Ammon's horn (tissue), 1 donor: ENCODE measurements around the gene ABR.
"Not testable (repeated sequence)": the region's sequence is repeated elsewhere in the genome, so short reads cannot be mapped to it uniquely, and the experiment has no call there.

Experiments used
- DNase-seq: peaks from one replicate; pipeline ENCODE4 v3.0.0-alpha.2; 2016; ENCODE audit warnings: low spot score

ABR gene

DNA sequence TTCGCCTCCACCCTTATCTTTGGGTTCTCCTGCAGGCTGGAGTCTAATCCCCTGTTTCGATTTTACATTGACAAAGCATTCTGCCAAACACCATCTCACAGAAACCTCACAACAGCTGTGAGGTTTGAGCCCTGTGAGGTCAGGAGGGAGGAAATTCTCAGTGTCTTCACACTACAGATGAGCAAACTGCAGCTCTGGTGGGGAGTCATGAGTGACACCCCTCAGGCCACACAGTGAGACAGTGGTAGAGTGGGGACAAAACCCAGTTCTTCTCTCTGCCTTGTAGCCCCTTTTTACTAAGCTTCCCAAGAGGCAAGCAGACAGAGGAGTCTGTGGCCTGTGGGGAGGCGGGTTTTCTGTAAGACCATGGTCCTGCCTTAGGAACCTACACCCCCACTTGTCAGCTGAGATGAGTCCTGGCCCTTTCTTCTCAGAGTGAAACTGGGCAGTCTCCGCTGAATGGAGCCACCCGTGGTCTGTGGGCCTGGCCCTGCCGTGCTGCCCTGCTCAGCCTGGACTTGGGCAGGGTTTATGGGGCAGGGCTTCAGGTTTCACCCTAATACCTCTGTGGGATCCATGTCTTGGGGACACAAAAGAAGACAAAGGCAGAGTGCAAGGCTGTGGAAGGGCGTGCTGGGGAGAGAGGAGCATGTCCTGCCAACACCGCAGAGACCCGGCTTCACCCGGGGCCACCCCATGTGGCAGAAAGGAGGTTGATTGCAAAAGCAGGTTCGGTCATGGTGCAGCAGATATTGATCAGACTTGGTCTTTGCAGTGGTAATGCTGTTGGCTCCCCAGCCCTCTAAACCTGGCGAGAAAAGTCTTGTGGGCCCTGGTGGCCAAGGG, 59.0 kb downstream of the ABR start:
- DNase-seq: no peak

DNA sequence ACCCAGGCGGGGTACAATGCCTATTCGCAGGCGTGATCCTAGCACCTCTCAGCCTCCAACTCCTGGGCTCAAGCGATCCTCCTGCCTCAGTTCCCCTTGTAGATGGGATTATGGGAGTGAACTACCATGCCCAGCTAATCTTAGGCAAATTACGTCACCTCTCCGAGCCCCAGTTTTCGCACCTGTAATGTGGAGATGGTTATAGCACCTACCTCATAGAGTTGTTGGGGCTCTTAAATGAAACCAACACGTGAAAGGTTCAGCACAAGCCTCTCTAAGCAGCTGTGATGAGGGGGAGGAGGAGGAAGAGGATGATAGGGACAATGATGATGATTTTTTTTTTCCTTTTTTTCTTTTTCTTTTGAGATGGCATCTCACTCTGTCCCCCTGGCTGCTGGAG, 59.9 kb downstream of the ABR start:
- DNase-seq: no peak

DNA sequence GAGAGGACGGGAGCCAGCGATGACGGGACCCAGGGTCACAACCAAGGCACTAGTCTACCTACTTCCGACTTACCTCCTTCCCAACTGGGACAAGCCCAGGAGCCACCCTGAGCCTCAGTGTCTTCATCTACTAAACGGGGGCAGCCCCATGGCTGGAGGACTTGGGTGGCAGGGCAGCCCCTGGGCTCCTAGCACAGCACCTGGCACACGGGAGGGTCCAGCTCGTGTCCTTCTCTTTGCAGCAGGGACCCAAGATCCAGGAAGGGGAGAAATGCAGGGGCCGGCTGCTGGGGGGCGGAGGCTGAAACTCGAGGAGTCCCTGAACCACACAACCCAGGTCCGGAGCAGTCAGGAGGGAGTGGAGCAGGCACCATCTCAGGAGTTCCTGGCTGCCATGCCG, 63.2 kb downstream of the ABR start:
- DNase-seq: no peak

DNA sequence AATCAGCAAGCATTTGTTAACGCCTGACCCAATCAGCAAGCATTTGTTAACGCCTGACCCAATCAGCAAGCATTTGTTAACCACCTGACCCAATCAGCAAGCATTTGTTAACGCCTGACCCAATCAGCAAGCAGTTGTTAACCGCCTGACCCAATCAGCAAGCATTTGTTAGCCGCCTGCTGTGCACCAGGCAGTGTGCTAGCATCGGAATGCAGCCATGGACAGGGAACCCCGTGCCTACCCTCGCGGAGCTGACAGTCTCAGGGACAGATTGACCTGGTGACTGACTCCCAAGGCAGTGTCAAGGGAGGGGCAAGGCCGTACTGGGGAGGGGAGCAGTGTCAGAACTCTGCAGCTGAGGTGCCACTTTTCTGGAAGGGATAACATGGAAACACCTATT, 66.9 kb downstream of the ABR start:
- DNase-seq: no peak

DNA sequence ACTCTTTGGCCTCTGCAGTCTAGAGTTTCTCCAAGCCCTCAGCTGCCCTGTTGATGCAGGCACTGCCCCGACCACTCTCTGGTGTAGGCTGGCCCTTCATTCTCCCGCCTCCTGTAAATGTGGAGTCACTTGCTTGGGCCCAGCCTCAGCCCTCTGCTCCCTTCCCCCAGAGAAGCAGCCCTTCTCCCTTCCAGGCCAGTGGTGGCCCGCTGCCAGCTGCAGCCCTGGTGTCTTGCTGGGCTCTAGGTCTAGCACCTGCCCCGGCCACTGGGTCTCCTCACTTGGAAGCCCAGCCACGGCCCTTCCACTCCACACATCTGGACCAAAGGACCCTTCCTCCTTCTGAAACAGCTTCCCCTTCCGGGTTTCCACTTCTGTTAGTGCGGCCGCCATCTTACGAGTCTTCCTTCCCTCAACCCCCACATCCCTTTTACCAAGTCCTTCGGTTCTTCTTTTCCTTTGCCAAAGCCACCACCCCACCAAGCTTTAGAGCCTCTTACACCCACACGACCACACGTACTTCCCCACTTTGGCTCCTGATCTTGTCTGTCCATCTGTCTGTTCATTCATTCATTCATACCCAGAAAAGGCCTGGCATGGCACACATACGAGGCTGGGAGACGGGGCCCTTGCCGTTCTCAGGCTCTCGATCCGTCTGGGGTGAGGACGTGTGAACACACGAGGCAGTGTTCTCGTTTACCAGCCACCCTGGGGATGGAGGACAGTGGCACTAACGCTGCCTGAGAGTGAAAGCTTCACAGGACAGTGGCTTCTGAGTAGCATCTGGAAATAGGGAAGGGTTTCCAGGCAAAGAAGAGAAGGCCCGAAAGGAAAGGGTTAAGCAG, 68.0 kb downstream of the ABR start:
- no peak for DNase-seq

DNA sequence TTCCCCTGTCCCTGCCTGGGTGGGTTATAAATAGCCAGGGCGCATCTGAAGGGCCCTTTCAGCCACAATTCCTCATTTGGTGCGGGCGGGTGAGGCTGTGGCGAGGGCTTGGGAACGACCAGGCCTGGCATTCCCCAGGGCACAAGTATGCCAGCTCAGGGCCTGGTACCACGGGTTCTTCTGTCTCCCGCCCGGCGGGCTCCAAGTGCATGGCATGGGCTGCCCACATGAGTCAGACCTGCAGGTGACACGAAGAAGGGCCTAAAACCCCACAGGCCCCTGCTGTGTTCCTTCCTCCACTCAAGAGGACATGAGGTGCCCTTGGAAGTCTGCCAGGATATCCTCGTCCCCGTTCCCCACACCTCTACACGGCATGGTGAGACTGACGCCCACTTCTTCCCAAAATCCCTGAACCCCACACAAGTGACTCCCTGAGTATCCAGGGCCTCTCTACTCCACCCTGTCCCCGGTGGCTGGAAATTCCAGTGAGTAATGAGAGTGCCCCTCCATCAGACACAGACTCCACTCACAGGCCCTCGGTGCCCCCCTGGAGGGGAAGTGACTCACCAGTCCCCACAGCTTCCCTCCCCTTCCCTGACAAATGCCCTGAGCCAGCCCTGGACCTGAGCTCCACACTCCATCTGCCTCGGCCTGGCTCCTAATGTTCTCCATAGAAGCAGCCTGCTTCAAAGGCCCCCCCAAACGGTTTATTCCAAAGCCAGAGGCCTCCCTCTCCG, 68.8 kb downstream of the ABR start:
- DNase-seq: no peak

DNA sequence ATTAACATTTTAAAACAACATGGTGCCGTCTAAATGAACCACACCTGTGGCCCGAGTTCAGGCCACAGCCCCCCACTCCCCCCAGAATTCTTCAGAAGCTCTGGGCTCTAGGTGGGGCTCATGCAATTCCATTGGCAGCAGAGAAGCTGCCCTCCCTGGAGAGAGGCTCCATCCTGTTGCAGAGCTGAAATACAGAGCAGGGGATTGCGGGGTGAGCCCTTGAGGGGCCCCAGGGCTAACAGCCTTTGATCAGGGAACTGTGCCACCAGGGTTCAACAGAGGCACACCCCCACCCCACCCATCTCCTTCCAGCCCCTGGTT, 69.3 kb downstream of the ABR start:
- DNase-seq: no peak

DNA sequence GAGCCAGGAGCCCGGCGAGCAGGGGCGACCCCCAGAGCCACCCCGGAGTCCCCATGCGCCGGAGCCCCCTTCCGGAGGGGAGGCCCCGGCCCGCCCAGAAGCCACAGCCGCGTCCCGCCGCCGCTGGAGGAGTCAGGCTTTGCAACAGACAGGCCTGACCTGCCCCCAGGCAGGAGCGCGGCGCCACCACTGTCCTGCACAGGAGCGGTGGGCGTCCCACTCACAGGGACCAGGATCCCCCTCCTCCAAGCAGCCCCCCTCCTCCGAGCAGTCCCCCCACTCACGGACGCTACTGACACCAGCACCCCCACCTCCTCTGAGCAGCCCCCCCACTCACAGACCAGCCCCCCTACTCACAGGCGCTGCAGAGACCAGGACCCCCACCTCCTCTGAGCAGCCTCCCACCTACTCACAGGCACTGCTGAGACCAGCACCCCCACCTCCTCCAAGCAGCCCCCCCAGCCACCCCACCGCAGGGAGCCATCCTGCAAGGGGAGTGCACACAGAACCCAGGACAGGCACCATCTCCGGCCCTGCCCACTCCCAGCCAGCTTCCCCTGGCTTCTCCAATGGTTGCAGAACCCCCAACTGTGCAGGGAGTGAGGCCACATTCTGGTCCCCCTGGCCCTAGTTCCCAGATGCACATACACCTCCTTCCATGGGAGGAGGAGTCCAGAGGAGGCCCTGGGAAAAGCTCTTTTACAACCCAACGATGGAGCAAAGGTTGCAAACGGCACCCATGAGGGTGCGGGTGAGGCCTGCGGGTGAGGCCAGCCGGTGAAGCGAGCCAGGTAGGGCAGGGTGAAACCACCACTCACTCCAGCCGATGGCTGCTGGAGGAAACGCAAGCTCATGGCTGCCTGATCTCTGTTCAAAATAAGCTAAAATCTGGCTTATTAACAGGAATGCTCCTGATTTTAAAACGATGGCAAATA, 69.9 kb downstream of the ABR start:
- DNase-seq: no peak

DNA sequence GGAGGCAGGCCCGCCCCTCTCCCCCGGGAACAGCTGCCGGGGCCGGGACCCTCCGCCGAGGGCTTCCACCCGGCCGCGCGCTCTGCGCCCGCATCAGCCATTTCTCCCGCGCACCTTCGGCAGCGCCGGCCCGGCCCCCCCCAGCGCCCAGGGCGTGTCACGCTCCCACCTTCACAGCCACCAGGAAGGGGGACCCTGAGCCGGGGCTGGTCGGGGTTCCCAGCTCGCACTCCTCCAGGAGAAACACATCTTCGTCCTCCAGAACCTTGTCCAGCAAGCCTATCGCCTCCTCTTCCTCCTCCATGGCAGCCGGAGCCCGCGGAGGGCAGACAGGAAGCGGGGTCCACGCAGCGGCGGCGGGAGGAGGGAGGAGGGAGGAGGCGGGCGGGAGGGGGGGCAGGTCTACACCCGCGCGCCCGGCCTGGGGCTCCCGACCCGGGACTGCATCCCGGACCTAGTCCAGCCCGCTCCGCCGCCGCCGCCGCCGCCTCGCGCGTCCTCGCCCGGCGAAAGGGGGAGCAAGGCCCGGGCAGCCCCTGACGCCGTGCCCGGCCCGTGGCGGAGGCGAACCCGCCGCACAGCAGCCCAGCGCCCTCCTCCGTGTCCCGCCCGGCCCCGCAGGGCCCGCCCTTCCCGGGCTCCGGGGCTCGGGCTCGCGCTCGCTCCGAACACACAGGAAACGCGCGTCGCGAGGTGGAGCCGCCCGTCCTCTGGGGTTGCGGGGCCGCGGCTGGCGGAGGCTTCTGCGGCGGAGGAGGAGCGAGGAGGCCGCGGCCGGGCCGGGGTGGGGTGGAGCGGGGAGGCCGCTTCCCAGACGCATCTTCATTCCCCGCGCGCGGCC, 70.8 kb downstream of the ABR start:
- no peak for DNase-seq

DNA sequence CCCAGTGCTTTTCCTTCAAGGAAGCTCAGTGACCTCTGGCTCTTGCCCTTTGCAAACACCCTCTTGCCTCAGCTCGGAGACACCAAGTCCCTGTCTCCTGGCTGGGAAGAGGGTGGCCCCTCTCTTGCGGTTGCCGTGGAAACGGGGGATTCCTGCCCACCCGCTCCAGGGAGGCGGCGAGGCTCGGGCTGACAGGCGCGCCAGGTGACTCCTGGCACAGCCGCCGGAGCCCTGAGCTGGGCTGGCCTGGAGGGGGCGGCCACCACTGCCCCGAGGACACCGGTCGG, 71.4 kb downstream of the ABR start:
- DNase-seq: no peak

DNA sequence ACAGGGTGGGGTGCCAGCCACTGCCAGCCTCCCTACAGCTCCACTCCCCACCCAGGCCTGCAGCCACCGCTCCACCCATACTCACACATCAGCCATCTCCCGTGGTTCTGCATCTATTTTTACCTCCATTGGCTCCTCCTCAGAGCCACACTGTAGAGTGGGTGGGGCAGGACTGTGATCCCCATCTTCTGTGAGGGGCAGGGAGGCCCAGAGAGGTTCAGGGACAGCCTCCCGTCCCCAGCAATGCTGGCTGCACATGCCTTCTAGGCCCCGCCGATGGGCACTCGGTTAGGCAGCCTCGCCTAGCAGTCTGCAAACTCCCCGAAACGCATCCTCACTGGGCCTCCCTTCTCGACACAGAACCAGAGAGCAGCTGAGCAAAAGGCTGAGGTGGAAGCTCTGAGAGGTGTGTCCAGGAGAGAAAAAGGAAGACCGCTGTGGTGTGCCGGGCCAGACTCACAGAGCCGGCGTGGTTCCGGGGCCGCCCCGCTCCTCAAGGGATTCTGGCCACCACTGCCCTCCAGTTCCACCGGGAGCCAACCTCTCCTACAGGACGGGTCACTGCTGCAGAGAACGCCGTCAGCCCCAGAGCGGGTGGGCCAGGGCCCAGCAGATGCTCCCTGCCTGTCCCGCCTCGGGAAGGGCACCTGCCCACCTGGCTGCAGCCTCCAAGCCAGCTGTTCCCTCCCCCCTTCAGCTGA, 71.9 kb downstream of the ABR start:
- DNase-seq: no peak

DNA sequence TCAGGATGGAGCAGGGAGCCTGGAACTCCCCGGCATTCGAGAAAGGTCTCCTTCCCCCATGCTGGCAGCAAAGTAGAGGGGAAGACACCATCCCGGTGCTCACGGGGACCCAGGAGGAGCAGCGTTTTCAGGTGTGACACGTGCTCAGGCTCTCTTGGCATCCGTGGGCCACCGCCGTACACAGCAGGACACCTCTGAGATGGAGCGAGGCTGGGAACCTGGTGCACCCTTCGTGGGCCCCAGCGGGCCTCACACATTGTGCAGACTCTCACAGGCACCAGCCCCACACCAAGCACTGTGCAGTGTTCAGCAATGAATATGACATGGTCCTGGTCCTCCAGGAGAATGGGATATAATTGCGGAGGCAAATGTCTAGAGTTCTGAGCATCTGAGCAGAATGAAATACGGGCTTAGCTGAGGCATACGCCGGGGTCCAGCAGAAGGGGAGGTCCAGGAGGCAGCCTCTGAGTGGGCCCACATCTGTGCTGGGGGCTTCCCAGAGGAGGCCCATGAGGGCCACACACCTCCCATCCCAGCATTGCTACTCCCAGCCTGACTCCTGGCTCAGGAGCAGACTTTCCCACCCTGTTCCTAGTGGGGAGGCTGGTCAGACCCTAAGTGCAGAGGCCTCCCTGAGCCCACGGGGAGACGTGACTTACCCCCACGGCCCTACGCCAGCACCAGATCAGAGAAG, 72.6 kb downstream of the ABR start:
- DNase-seq: no peak

DNA sequence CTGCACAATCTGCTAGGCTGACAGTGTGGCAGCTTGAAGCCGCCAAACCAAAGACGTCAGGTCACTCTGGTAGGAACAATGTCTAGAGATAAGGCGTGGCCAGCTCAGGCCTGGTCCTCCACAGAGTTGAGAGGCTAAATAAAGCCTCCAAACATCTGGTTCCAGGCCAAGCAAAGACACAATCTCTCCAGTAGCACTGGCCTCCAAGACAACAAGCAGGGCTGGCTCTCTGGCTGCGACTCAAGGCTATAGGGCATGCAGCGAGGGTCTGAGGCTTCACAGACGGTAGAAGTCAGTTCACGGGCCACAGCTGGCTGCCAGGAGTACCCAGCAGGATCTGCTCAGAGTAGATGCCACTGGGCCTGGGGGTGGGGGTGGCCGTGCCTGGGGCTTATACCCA, 75.6 kb downstream of the ABR start:
- DNase-seq: no peak

DNA sequence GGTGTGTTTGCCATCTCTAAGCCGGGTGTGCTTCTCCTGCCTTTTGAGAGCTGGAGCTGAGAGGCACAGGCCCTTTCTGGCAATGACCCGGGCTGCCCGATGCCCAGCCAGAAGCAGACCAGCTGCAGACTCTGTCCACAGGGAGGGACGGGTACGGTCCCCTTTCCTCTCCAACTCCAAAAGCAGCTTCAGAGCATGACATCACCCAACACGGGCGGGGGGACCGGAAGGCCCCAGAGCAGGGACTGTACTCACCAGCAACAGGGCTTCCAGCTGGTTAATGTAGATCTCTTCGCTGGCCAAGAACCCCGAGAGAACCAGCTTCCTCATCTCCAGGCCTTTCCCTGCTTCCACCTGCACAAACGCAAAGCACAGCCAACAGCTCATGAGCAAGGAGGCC, 79.4 kb downstream of the ABR start:
- no peak for DNase-seq

DNA sequence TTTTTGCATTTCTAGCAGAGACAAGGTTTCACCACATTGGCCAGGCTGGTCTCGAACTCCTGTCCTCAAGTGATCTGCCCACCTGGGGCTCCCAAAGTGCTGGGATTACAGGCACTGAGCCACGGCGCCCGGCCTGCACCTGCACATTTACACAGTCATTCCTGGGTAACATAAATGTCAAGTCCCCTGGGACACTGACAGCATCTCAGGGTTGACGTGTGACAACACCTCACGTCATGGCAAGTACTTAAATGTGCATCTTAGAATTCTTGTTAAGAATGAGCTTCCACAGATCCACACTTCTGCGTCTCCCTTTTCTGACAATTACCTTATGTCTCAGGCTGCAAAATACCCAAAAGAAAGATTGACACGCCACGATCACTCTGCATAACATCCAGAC, 80.5 kb downstream of the ABR start:
- DNase-seq: no peak

DNA sequence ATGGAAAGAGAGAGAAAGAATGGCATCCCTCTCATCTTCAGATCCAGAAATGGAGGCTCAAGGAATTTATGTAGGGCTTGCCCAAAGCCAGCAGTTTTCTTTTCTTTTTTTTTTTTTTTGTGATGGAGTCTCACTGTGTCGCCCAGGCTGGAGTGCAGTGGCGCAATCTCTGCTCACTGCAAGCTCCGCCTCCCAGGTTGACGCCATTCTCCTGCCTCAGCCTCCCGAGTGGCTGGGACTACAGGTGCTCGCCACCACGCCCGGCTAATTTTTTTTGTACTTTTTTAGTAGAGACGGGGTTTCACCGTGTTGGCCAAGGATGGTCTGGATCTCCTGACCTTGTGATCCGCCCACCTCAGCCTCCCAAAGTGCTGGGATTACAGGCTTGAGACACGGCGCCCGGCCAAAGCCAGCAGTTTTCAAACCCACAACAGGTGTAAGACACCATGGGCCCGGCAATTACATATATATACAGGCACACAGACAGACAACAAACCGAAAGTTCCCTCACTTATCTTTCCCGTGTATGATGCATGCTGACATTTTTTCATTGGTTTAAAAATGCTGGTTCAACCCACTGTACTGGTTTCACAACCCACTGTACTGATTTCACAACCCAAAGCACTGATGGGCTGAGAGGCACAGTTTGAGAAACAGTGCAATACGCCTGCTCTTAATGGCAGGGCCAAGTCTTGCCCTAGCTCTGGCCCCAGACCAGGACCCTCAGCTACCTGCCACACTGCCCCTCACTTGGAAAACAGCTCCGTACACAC, 81.6 kb downstream of the ABR start:
- not testable (repeated sequence) for DNase-seq

DNA sequence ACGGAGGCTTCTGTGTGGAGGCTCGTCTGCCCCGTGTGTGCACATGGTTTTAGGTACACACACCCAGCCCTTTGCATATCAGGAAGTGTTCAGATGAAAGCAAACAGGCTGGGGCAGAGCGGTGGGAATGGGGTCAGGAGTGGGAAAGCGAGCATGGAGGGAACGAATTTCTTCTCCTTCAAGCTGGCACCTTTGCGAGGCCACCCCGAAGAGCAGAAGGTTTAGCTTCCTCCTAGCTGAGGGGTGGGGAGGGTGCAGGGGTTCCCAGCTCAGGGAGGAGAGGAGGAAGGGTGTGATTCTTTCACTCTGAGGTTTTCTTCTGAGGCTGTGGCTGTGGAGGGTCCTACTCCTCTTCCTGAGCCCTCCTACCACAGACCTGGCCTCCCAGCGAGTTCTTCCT, 83.6 kb downstream of the ABR start:
- no peak for DNase-seq

DNA sequence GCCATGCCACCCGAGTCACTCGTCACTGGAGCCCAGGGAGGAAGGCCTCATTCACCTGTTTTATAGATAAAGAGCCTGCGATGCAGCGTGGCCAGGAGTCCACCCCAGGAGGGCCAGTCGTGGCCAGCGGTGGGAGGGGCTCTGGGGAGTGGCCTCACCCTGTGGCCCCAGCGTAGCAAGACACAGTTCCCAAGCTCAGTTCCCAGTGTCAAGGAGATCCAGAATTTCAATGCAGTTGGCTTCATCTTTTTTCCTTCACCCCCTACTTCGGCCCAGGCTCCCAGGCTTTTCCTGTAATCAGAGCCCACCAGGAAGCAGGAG, 84.0 kb downstream of the ABR start:
- no peak for DNase-seq
